LNCaP clone FGC (cell line): Measurements from ENCODE around the gene GNL3.

Experiments
- DNase-seq: peaks from one replicate; pipeline ENCODE4 v3.0.0-alpha.2; 2011; ENCODE audit warnings: low read depth
- H3K4me3 ChIP-seq: 2 replicates; pipeline ENCODE4 v1.5.1; 2011; ENCODE audit warnings: mild to moderate bottlenecking, low read depth, low read length, control low read depth
- CTCF ChIP-seq: IDR thresholded peaks from 2 replicates; pipeline ENCODE4 v1.5.1; 2012; ENCODE audit warnings: mild to moderate bottlenecking; ENCODE audit not compliant: control insufficient read depth, insufficient read depth; ENCODE audit errors: extremely low read depth

Gene GNL3

GRCh38 chr3:52685709-52686691 lies at the start of gene GNL3, which contains the start of gene PBRM1:
Gene GNL3, plus strand, starts transcription at chr3:52686032. Its CDS starts 61 bp downstream, at chr3:52686093.
Gene PBRM1, minus strand, starts transcription at chr3:52685913.
- DNase-seq, result peak; percentile 90
- TF ChIP-seq CTCF, result no peak
- peak within 1 kb of the TSS; percentile 87 for H3K4me3 ChIP-seq

GRCh38 chr3:52636673-52637072 lies 49.2 kb upstream of the GNL3 start:
- DNase-seq, result no peak
- TF ChIP-seq CTCF, result no peak
- no peak overlapping the region for H3K4me3 ChIP-seq

- H3K4me3 ChIP-seq, result no peak overlapping the region
- TF ChIP-seq CTCF, result no peak
- DNase-seq, result no peak
These were observed 40.3 kb upstream of the GNL3 start for GRCh38 chr3:52645549-52645948.

- no peak overlapping the region for H3K4me3 ChIP-seq
- DNase-seq, result no peak
- no peak for TF ChIP-seq CTCF
These were observed 36.2 kb upstream of the GNL3 start for GRCh38 chr3:52649461-52650210.

GRCh38 chr3:52650439-52650838 lies 35.4 kb upstream of the GNL3 start:
- peak; percentile 75 for DNase-seq
- TF ChIP-seq CTCF, result no peak
- H3K4me3 ChIP-seq, result no peak overlapping the region

GRCh38 chr3:52651592-52651991 lies 34.2 kb upstream of the GNL3 start:
- TF ChIP-seq CTCF, result no peak
- no peak for DNase-seq
- no peak overlapping the region for H3K4me3 ChIP-seq
